ENCODE measurements around the gene RDH14.

Gene RDH14

GRCh38 chr2:18560031-18560796, at the start of gene RDH14:
Gene RDH14 (minus strand): TSS chr2:18560653. CDS start chr2:18560572, 81 bp downstream.
- peak; percentile 94 for DNase-seq (ENCODE audit: low read depth, low spot score)
- in situ Hi-C loops (cut with HindIII; ENCODE audit: low sequenced_read_pairs), result no loop called here
- peak within 1 kb of the TSS; percentile 66 for H3K4me3 ChIP-seq (ENCODE audit: low read depth, low read length)
- TF ChIP-seq CTCF (IDR thresholded peaks at IDR 0.05; ENCODE audit: low read depth, low read length), result no peak

- no peak for TF ChIP-seq CTCF (IDR thresholded peaks at IDR 0.05; ENCODE audit: low read depth, low read length)
- in situ Hi-C loops (cut with HindIII; ENCODE audit: low sequenced_read_pairs), result no loop called here
- DNase-seq (ENCODE audit: low read depth, low spot score), result no peak
- no peak overlapping the region for H3K4me3 ChIP-seq (ENCODE audit: low read depth, low read length)
These were observed 49.6 kb upstream of the RDH14 start for GRCh38 chr2:18610090-18610489.

- in situ Hi-C loops (cut with HindIII; ENCODE audit: low sequenced_read_pairs), result no loop called here
- DNase-seq (ENCODE audit: low read depth, low spot score), result no peak
- H3K4me3 ChIP-seq (ENCODE audit: low read depth, low read length), result no peak overlapping the region
- no peak for TF ChIP-seq CTCF (IDR thresholded peaks at IDR 0.05; ENCODE audit: low read depth, low read length)
These were observed 44.7 kb upstream of the RDH14 start for GRCh38 chr2:18605115-18605514.

GRCh38 chr2:18604531-18604885, 44.1 kb upstream of the RDH14 start:
- no peak for DNase-seq (ENCODE audit: low read depth, low spot score)
- no peak overlapping the region for H3K4me3 ChIP-seq (ENCODE audit: low read depth, low read length)
- no peak for TF ChIP-seq CTCF (IDR thresholded peaks at IDR 0.05; ENCODE audit: low read depth, low read length)
- in situ Hi-C loops (cut with HindIII; ENCODE audit: low sequenced_read_pairs), result no loop called here

- no peak for TF ChIP-seq CTCF (IDR thresholded peaks at IDR 0.05; ENCODE audit: low read depth, low read length)
- H3K4me3 ChIP-seq (ENCODE audit: low read depth, low read length), result no peak overlapping the region
- DNase-seq (ENCODE audit: low read depth, low spot score), result no peak
- in situ Hi-C loops (cut with HindIII; ENCODE audit: low sequenced_read_pairs), result no loop called here
These were observed 43.5 kb upstream of the RDH14 start for GRCh38 chr2:18603854-18604530.

- in situ Hi-C loops (cut with HindIII; ENCODE audit: low sequenced_read_pairs), result no loop called here
- no peak for DNase-seq (ENCODE audit: low read depth, low spot score)
- TF ChIP-seq CTCF (IDR thresholded peaks at IDR 0.05; ENCODE audit: low read depth, low read length), result no peak
These were observed 41.8 kb upstream of the RDH14 start for GRCh38 chr2:18602298-18602697.

More at GRCh38 chr2:18602298-18602697, 41.8 kb upstream of the RDH14 start:
- no peak overlapping the region for H3K4me3 ChIP-seq (ENCODE audit: low read depth, low read length)
